Lower leg skin (tissue), 3 donors: ENCODE results near the gene PIR.

Experiments used
- CTCF ChIP-seq, 3 donors: fragments of 450-650 bp; IDR thresholded peaks; one replicate each; pipeline ENCODE4 v1.5.1; 2016; ENCODE audit warnings: antibody characterized with exemption in 3 of 3, mild to moderate bottlenecking in 3 of 3, moderate library complexity in 2 of 3
- POLR2A ChIP-seq, 2 donors: fragments of 450-650 bp; IDR thresholded peaks; one replicate each; pipeline ENCODE4 v1.6.1; 2016 to 2017; ENCODE audit warnings: antibody characterized with exemption in 2 of 2, mild to moderate bottlenecking in 1 of 2, moderate library complexity in 1 of 2

- TF ChIP-seq POLR2A (IDR thresholded peaks at IDR 0.05) = no peak
- TF ChIP-seq CTCF (IDR thresholded peaks at IDR 0.05) = no peak
Measured at GRCh38 chrX:15465896-15466651, 27.1 kb downstream of the PIR start.
